WERI-Rb-1 (cell line): ENCODE results near the gene NAA20.

ENCODE experiments used
- DNase-seq: peaks from one replicate; pipeline ENCODE4 v3.0.0-alpha.2; 2020
- H3K27ac ChIP-seq: fragments of 250-450 bp; sonication (Bioruptor Pico); 2 replicates; pipeline ENCODE4 v1.5.1; 2020; ENCODE audit warnings: mild to moderate bottlenecking, moderate library complexity
- H3K27me3 ChIP-seq: fragments of 250-450 bp; sonication (Bioruptor Pico); 2 replicates; pipeline ENCODE4 v1.5.1; 2021; ENCODE audit warnings: mild to moderate bottlenecking, low read depth, moderate library complexity; ENCODE audit not compliant: insufficient read depth, severe bottlenecking
- H3K36me3 ChIP-seq: fragments of 250-450 bp; sonication (Bioruptor Pico); 2 replicates; pipeline ENCODE4 v1.5.1; 2020; ENCODE audit warnings: mild to moderate bottlenecking, moderate library complexity
- H3K4me3 ChIP-seq: 2 replicates; pipeline ENCODE4 v1.5.1; 2011; ENCODE audit warnings: low read depth, mild to moderate bottlenecking, control low read depth, low read length
- H3K9me3 ChIP-seq: fragments of 250-450 bp; sonication (Bioruptor Pico); 2 replicates; pipeline ENCODE4 v1.5.1; 2021; ENCODE audit warnings: mild to moderate bottlenecking, moderate library complexity; ENCODE audit not compliant: severe bottlenecking
- CTCF ChIP-seq: IDR thresholded peaks from 2 replicates; pipeline ENCODE4 v1.5.1; 2011; ENCODE audit warnings: low read depth, mild to moderate bottlenecking, control low read depth, inconsistent platforms, low read length

NAA20 gene

GRCh38 chr20:20024942-20025341 lies 7.8 kb downstream of the NAA20 start:
- Histone ChIP-seq H3K27ac (no peak overlapping the region), H3K4me3 (no peak overlapping the region), H3K27me3 (no peaks in the 10 kb centered on the region), H3K9me3 (no peaks in the 10 kb centered on the region), H3K36me3 (peaks cover 34% of the 10 kb centered on the region)
- no peak for TF ChIP-seq CTCF
- DNase-seq: no peak

GRCh38 chr20:20027284-20027683 lies 10.1 kb downstream of the NAA20 start:
- Histone ChIP-seq H3K4me3 (no peak overlapping the region), H3K27me3 (no peaks in the 10 kb centered on the region), H3K27ac (no peak overlapping the region), H3K9me3 (no peaks in the 10 kb centered on the region), H3K36me3 (peaks cover 52% of the 10 kb centered on the region)
- DNase-seq: no peak
- TF ChIP-seq CTCF: no peak

GRCh38 chr20:20031790-20032189 lies 14.6 kb downstream of the NAA20 start:
- Histone ChIP-seq H3K9me3 (no peaks in the 10 kb centered on the region), H3K36me3 (peaks cover 79% of the 10 kb centered on the region), H3K27ac (no peak overlapping the region), H3K27me3 (no peaks in the 10 kb centered on the region), H3K4me3 (no peak overlapping the region)
- TF ChIP-seq CTCF: no peak
- DNase-seq: no peak

GRCh38 chr20:20034486-20034885 lies 17.3 kb downstream of the NAA20 start:
- Histone ChIP-seq H3K27me3 (no peaks in the 10 kb centered on the region), H3K4me3 (no peak overlapping the region), H3K36me3 (peaks cover 83% of the 10 kb centered on the region), H3K27ac (no peak overlapping the region), H3K9me3 (no peaks in the 10 kb centered on the region)
- no peak for TF ChIP-seq CTCF
- DNase-seq: no peak

GRCh38 chr20:20036756-20037155 lies 19.6 kb downstream of the NAA20 start:
- no peaks in the 10 kb centered on the region for H3K9me3 ChIP-seq
- H3K36me3 ChIP-seq: peaks cover 84% of the 10 kb centered on the region
- H3K27me3 ChIP-seq: no peaks in the 10 kb centered on the region
- H3K4me3 ChIP-seq: no peak overlapping the region
- H3K27ac ChIP-seq: no peak overlapping the region
- TF ChIP-seq CTCF: no peak
- no peak for DNase-seq

GRCh38 chr20:20037960-20038359 lies 20.8 kb downstream of the NAA20 start:
- DNase-seq: no peak
- H3K4me3 ChIP-seq: no peak overlapping the region
- no peaks in the 10 kb centered on the region for H3K9me3 ChIP-seq
- no peak overlapping the region for H3K27ac ChIP-seq
- H3K36me3 ChIP-seq: peaks cover 81% of the 10 kb centered on the region
- TF ChIP-seq CTCF: no peak
- H3K27me3 ChIP-seq: no peaks in the 10 kb centered on the region
